GM18867 (cell line): Measurements from ENCODE around the gene NRXN3.

Experiments
- ATAC-seq: cut with Tn5 transposase; IDR thresholded peaks from one replicate; pipeline ENCODE4 v1.9.1; 2021; ENCODE audit warnings: mild to moderate bottlenecking, moderate library complexity; ENCODE audit not compliant: unreplicated experiment

NRXN3 gene

GRCh38 chr14:79809849-79810612, 1639.9 kb downstream of the NRXN3 start:
- ATAC-seq, result no peak

- no peak for ATAC-seq
Measured at GRCh38 chr14:79820866-79821535, 1650.8 kb downstream of the NRXN3 start.

- ATAC-seq, result no peak
Measured at GRCh38 chr14:79822034-79822433, 1651.9 kb downstream of the NRXN3 start.

- no peak for ATAC-seq
Measured at GRCh38 chr14:79825046-79825521, 1654.9 kb downstream of the NRXN3 start.

- no peak for ATAC-seq
Measured at GRCh38 chr14:79826362-79826761, 1656.2 kb downstream of the NRXN3 start.

- ATAC-seq, result no peak
Measured at GRCh38 chr14:79829405-79830166, 1659.4 kb downstream of the NRXN3 start.

- no peak for ATAC-seq
Measured at GRCh38 chr14:79831195-79831892, 1661.2 kb downstream of the NRXN3 start.

- no peak for ATAC-seq
Measured at GRCh38 chr14:79833781-79834180, 1663.6 kb downstream of the NRXN3 start.

- no peak for ATAC-seq
Measured at GRCh38 chr14:79834868-79835267, 1664.7 kb downstream of the NRXN3 start.

- ATAC-seq, result no peak
Measured at GRCh38 chr14:79836577-79836976, 1666.4 kb downstream of the NRXN3 start.

- no peak for ATAC-seq
Measured at GRCh38 chr14:79837699-79838098, 1667.5 kb downstream of the NRXN3 start.

- no peak for ATAC-seq
Measured at GRCh38 chr14:79840103-79840502, 1669.9 kb downstream of the NRXN3 start.

GRCh38 chr14:79840831-79841230, 1670.7 kb downstream of the NRXN3 start:
- ATAC-seq, result no peak

GRCh38 chr14:79841433-79841832, 1671.3 kb downstream of the NRXN3 start:
- no peak for ATAC-seq

- no peak for ATAC-seq
Measured at GRCh38 chr14:79842270-79842669, 1672.1 kb downstream of the NRXN3 start.

GRCh38 chr14:79852950-79853744, 1683.0 kb downstream of the NRXN3 start:
- no peak for ATAC-seq

- no peak for ATAC-seq
Measured at GRCh38 chr14:79855789-79856188, 1685.6 kb downstream of the NRXN3 start.

GRCh38 chr14:79856381-79856780, 1686.2 kb downstream of the NRXN3 start:
- no peak for ATAC-seq

- ATAC-seq, result no peak
Measured at GRCh38 chr14:79861111-79861510, 1690.9 kb downstream of the NRXN3 start.

GRCh38 chr14:79862045-79862444, 1691.9 kb downstream of the NRXN3 start:
- no peak for ATAC-seq
